Gastroesophageal sphincter (tissue), 3 donors: Measurements from ENCODE around the gene AKR1B15.

Experiments used
- POLR2A ChIP-seq, 2 donors: fragments of 450-650 bp; IDR thresholded peaks; one replicate each; pipeline ENCODE4 v1.6.1; 2017; ENCODE audit warnings: antibody characterized with exemption in 2 of 2, mild to moderate bottlenecking in 2 of 2, moderate library complexity in 1 of 2
- TF ChIP-seq, protein P1 (sequence below), 4 experiments: fragments of 200-600 bp in 2 of 4; fragments of 450-650 bp in 2 of 4; sonication (generic) in 1 of 4; IDR thresholded peaks; one replicate each; pipeline ENCODE4 v1.5.1; 2017 to 2019; ENCODE audit warnings: antibody characterized with exemption in 4 of 4, mild to moderate bottlenecking in 2 of 4, moderate library complexity in 2 of 4

DNA sequence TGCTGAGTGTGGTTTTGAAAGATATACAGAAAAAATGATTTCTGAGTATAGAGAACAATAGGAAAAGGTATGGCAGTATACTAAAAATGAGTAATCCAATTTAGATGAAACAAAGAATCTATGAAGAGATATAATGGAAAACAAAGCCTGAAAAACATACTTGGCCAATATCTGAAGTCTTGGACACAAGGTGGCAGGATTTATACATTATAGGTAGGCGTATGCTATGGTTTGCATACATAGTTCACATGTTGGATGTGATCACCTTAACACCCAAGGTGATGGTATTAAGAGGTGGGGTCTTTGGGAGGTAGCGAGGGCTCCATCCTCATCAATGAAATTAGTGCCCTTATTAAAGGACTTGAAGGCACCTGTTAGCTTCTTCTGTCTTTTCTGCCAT is 63.3 kb downstream of the AKR1B15 start:
- TF ChIP-seq, protein P1, sequence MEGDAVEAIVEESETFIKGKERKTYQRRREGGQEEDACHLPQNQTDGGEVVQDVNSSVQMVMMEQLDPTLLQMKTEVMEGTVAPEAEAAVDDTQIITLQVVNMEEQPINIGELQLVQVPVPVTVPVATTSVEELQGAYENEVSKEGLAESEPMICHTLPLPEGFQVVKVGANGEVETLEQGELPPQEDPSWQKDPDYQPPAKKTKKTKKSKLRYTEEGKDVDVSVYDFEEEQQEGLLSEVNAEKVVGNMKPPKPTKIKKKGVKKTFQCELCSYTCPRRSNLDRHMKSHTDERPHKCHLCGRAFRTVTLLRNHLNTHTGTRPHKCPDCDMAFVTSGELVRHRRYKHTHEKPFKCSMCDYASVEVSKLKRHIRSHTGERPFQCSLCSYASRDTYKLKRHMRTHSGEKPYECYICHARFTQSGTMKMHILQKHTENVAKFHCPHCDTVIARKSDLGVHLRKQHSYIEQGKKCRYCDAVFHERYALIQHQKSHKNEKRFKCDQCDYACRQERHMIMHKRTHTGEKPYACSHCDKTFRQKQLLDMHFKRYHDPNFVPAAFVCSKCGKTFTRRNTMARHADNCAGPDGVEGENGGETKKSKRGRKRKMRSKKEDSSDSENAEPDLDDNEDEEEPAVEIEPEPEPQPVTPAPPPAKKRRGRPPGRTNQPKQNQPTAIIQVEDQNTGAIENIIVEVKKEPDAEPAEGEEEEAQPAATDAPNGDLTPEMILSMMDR (IDR thresholded peaks at IDR 0.05), result no peak
- no peak for TF ChIP-seq POLR2A (IDR thresholded peaks at IDR 0.05)
